ENCODE results near the gene HCFC1.

HCFC1 gene

GRCh38 chrX:153922932-153923857 is 48.4 kb downstream of the HCFC1 start:
- Mint-ChIP-seq H3K4me1 (peaks cover 39% of the 10 kb centered on the region), H3K27ac (peak overlapping the region; percentile 93), H3K4me3 (peak overlapping the region; percentile 90), H3K9me3 (no peaks in the 10 kb centered on the region), H3K36me3 (peaks cover 32% of the 10 kb centered on the region)
- ATAC-seq: no peak
- no peak for DNase-seq (ENCODE audit: low spot score in 2 of 2)

GRCh38 chrX:153921511-153922446 is 49.8 kb downstream of the HCFC1 start:
- peak overlapping the region; percentile 93 for H3K27ac Mint-ChIP-seq
- H3K4me1 Mint-ChIP-seq: peaks cover 40% of the 10 kb centered on the region

GRCh38 chrX:153921070-153921469 is 50.5 kb downstream of the HCFC1 start:
- no peak for DNase-seq (ENCODE audit: low spot score in 2 of 2)
- no peak for ATAC-seq
- H3K4me1 Mint-ChIP-seq: peaks cover 43% of the 10 kb centered on the region
- H3K27ac Mint-ChIP-seq: peak overlapping the region; percentile 12
- no peak overlapping the region for H3K4me3 Mint-ChIP-seq
- H3K36me3 Mint-ChIP-seq: peaks cover 45% of the 10 kb centered on the region
- no peaks in the 10 kb centered on the region for H3K9me3 Mint-ChIP-seq

More at GRCh38 chrX:153921511-153922446, 49.8 kb downstream of the HCFC1 start:
- ATAC-seq (no peak), DNase-seq (ENCODE audit: low spot score in 2 of 2) (no peak)
- Mint-ChIP-seq H3K36me3 (peaks cover 40% of the 10 kb centered on the region), H3K9me3 (no peaks in the 10 kb centered on the region), H3K4me3 (peak overlapping the region; percentile 90)

DNA sequence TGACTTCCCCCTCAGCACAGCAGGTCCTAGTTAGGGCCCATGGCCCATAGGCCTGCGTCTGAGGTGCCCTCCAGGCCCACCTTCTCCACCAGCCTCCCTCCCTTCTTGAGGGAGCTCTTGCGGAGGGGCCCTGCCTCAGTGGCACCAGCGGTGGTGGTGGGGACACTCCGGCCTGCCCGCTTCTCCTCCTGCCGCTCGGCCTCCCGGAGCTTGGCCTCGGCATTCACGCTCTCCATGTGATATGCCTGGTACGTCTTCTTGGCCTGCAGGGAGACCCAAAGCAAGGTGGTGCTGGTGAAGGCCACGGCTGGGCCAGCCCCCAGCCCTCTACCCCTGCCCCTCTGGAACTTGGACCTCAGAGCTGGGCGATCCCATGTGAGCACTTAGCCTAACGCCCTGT is 51.1 kb downstream of the HCFC1 start:
- H3K9me3 Mint-ChIP-seq: no peaks in the 10 kb centered on the region
- ATAC-seq (no peak), DNase-seq (ENCODE audit: low spot score in 2 of 2) (no peak)
- peak overlapping the region; percentile 12 for H3K27ac Mint-ChIP-seq
- H3K4me1 Mint-ChIP-seq: peaks cover 40% of the 10 kb centered on the region
- no peak overlapping the region for H3K4me3 Mint-ChIP-seq
- peaks cover 50% of the 10 kb centered on the region for H3K36me3 Mint-ChIP-seq

DNA sequence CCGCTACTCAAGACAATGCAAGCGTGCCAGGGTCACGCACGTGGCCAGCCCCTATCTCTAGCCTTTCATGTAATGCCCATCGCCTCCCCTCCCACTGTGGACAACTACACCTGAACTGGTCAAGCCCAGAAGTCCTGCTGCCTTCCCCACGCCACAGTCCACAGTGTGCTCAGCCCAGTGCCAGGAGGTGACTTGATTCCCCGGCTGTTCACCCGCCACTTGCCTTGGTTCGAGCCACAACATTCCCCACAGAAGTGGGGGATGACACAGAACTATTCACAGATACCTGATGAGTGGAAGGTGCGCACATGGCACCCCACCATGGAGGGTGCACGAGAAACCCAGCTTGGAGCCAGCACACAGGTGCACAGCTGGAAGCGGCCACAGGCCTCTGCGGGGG is 52.3 kb downstream of the HCFC1 start:
- ATAC-seq (no peak), DNase-seq (ENCODE audit: low spot score in 2 of 2) (no peak)
- Mint-ChIP-seq H3K9me3 (no peaks in the 10 kb centered on the region), H3K4me1 (peaks cover 32% of the 10 kb centered on the region), H3K4me3 (no peak overlapping the region), H3K36me3 (peaks cover 54% of the 10 kb centered on the region), H3K27ac (no peak overlapping the region)

DNA sequence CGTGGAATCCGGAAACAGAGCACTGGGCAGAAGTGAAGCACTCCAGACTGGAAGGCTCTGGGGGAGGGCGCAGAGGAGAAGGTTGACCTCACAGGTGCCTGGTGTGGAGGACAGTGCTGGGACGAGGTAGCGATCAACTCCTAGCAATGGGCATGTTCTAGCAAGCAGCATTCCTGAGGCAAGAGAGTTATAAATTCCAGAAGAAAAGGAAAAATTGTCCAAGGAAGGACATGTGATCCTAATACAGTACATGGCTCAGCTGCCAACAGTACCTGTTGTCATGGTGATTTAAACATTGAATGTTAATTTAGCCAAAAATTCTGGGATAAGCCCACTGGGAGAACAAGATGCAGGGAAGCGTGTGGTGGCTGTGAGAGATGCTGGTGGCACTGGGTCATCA is 53.7 kb downstream of the HCFC1 start:
- Mint-ChIP-seq H3K27ac (no peak overlapping the region), H3K36me3 (peaks cover 56% of the 10 kb centered on the region), H3K9me3 (no peaks in the 10 kb centered on the region), H3K4me3 (no peak overlapping the region), H3K4me1 (peaks cover 21% of the 10 kb centered on the region)
- DNase-seq (ENCODE audit: low spot score in 2 of 2) (no peak), ATAC-seq (no peak)

DNA sequence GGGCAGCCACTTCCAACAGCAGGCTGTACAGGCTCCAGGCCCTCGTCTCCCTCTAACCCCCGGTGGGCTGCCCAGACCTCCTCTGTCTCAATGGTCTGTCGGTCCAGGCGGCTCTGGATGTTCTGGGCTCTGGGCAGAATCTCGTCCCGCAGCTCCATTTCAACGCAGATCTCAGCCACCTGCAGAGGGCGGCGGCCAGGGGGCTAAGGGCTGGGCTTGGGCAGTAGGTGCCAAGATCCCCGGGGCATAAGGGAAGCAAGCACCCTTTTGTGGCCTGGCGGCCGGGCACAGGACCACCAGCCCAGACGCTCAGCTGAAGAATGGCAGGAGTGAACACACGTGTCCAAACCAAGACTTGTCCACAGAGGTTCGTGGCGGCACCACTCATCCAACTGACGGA is 57.9 kb downstream of the HCFC1 start:
- H3K9me3 Mint-ChIP-seq: no peaks in the 10 kb centered on the region
- no peak overlapping the region for H3K4me3 Mint-ChIP-seq
- no peak overlapping the region for H3K27ac Mint-ChIP-seq
- ATAC-seq (no peak), DNase-seq (ENCODE audit: low spot score in 2 of 2) (no peak)
- peaks cover 57% of the 10 kb centered on the region for H3K36me3 Mint-ChIP-seq
- peaks cover 9% of the 10 kb centered on the region for H3K4me1 Mint-ChIP-seq

DNA sequence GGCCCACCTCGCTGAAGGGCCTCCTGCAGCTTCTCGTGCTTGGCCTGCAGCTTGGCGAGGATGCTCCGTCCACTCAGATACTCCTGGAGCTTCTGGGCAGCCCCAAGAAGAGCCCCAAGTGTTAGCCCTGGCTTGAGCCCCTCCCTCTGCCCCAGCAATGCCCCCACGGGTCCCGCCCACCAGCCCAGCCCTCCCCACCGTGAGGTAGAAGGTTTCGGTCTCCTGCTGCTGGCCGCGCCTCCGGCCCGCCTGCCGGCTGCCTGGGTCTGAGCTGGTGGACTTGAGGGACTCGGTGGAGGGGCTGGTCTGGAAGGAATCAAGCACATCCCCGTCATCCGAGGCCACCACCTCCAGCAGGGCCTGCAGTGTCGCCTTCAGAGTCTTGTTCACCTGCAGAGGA is 58.4 kb downstream of the HCFC1 start:
- H3K4me1 Mint-ChIP-seq: peaks cover 9% of the 10 kb centered on the region
- no peak overlapping the region for H3K27ac Mint-ChIP-seq
- peaks cover 62% of the 10 kb centered on the region for H3K36me3 Mint-ChIP-seq
- H3K9me3 Mint-ChIP-seq: no peaks in the 10 kb centered on the region
- no peak for DNase-seq (ENCODE audit: low spot score in 2 of 2)
- ATAC-seq: no peak
- H3K4me3 Mint-ChIP-seq: no peak overlapping the region

GRCh38 chrX:153911798-153912197 is 59.8 kb downstream of the HCFC1 start:
- Mint-ChIP-seq H3K27ac (peak overlapping the region; percentile 40), H3K9me3 (no peaks in the 10 kb centered on the region), H3K4me1 (peaks cover 11% of the 10 kb centered on the region), H3K4me3 (no peak overlapping the region), H3K36me3 (peaks cover 57% of the 10 kb centered on the region)
- no peak for ATAC-seq
- no peak for DNase-seq (ENCODE audit: low spot score in 2 of 2)

GRCh38 chrX:153910446-153910845 is 61.2 kb downstream of the HCFC1 start:
- DNase-seq (ENCODE audit: low spot score in 2 of 2) (no peak), ATAC-seq (no peak)
- Mint-ChIP-seq H3K4me1 (peaks cover 20% of the 10 kb centered on the region), H3K4me3 (no peak overlapping the region), H3K36me3 (peaks cover 52% of the 10 kb centered on the region), H3K27ac (no peak overlapping the region), H3K9me3 (no peaks in the 10 kb centered on the region)

DNA sequence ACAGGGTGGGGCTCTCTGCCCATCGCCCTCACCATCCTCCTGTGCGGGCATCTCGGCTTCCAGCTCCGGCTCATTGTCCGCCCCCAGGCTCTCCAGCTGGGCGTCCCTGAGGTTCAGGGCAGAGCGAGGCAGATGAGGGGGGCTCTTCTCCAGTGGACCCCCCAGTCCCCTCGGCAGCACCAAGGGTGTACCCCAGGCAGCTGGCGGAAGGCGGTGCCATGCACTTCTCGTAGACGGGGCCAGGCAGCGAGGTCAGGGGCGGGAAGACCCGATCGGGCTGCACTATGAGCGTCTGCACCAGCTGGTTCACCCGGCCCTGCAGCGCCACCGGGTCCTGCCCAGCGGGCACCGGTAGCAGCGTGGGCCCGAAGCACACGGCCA is 61.6 kb downstream of the HCFC1 start:
- Mint-ChIP-seq H3K36me3 (peaks cover 49% of the 10 kb centered on the region), H3K4me3 (no peak overlapping the region), H3K4me1 (peaks cover 25% of the 10 kb centered on the region), H3K9me3 (no peaks in the 10 kb centered on the region), H3K27ac (no peak overlapping the region)
- DNase-seq (ENCODE audit: low spot score in 2 of 2) (no peak), ATAC-seq (no peak)

DNA sequence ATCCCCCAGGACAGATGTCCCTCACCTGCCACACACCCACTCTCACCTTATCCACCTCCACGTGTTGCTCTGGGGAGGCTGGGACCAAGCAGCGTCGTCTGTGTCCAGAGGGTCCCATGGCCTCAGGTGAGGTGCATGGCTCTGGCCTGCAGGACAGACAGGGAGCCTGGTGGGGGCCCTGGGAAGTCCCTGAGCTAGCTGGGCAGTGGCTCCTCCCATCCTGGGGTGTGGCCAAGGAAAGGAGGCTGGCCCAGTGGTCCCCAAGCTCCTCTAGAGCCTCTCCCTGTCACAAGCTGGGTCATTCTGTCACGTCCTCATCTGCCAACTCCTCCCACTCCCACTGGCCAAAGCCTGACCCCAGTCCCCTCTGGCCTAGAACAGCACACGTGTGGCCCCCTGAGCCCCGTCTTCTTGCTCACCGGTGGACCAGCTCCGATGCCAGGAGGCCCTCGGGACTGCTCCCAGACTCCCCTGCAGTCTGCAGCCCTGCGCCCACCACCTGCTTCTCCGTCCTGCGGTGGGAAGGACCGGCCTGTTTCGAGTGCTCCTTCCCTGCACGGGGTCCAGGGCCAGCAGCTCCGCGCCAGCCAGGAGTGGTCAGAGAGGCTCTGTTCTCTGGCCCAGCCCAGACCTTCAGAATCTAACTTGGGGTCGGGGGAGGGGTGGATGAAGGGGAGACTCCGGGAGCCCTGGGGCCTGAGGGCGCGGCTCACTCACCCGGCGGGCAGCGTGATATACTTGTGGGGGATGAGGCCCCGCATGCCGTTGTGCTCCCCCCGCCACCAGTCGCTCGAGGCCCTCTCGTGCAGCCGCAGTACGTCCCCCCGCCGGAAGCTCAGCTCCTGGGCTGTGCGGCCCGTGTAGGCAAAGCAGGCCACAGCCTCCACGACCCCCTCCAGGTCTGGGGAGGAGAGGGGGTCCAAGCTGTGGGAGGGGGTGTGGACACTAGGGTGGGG is 62.3 kb downstream of the HCFC1 start:
- DNase-seq (ENCODE audit: low spot score in 2 of 2): no peak
- H3K27ac Mint-ChIP-seq: no peak overlapping the region
- peak; percentile 48 for ATAC-seq
- no peak overlapping the region for H3K4me3 Mint-ChIP-seq
- no peaks in the 10 kb centered on the region for H3K9me3 Mint-ChIP-seq
- peaks cover 28% of the 10 kb centered on the region for H3K4me1 Mint-ChIP-seq
- H3K36me3 Mint-ChIP-seq: peaks cover 48% of the 10 kb centered on the region

DNA sequence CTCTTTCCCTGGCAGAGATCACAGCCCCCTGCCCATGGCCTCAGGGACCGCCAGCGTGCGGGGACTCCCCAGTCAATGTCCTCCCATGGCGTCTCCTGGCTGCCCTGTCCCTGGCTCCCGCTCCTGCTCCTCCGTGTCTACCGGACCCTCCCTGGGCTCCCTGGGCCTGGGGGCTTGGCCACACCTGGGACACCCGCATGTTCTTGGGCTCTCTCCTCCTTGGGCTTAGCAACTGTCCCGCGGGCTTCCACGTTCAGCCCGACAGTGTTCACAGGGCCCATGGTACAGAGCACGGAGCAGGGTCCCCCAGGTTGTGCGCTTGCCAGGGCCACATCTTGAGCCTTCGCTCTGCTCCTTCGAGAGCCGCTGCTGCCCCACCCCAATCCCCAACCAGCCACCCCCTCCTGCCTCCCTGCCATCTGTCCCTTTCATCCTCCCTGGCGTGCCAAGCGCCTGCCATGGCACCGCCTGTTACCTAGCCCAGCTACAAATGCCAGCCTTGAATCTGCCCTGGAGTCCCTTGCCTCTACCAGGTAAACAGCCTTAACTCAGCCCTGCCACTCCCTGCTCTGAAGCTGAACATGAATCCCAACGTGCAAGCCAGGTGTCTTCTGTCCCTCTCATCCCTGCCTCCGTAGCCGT is 63.3 kb downstream of the HCFC1 start:
- H3K4me1 Mint-ChIP-seq: peaks cover 37% of the 10 kb centered on the region
- H3K36me3 Mint-ChIP-seq: peaks cover 57% of the 10 kb centered on the region
- H3K9me3 Mint-ChIP-seq: no peaks in the 10 kb centered on the region
- no peak overlapping the region for H3K4me3 Mint-ChIP-seq
- no peak for DNase-seq (ENCODE audit: low spot score in 2 of 2)
- ATAC-seq: no peak
- no peak overlapping the region for H3K27ac Mint-ChIP-seq

- H3K27ac Mint-ChIP-seq: no peak overlapping the region
- no peaks in the 10 kb centered on the region for H3K9me3 Mint-ChIP-seq
- peaks cover 56% of the 10 kb centered on the region for H3K36me3 Mint-ChIP-seq
- H3K4me1 Mint-ChIP-seq: peaks cover 41% of the 10 kb centered on the region
- no peak for ATAC-seq
- DNase-seq (ENCODE audit: low spot score in 2 of 2): no peak
- no peak overlapping the region for H3K4me3 Mint-ChIP-seq
Observed at GRCh38 chrX:153907456-153907855, 64.2 kb downstream of the HCFC1 start.

Data from stimulated activated effector memory CD8-positive, alpha-beta T cell treated with anti-CD3 and anti-CD28 coated beads, Interleukin-12 subunit alpha, Interleukin-12 subunit beta, amount 100 ng/mL, for 72 hours (primary cell).